Esophagus (tissue), 2 donors: ENCODE data around the gene TMEM120B. TPM values are rescaled to one million over a fixed set of nuclear protein-coding genes. Genes with fewer than 3 reads are reported as not detected.

Experiments
- H3K27ac ChIP-seq, 2 donors: one replicate each; pipeline ENCODE4 v1.5.1; 2013; ENCODE audit warnings: low read depth in 2 of 2, mild to moderate bottlenecking in 2 of 2, inconsistent platforms in 1 of 2, low read length in 1 of 2, moderate library complexity in 1 of 2
- H3K27me3 ChIP-seq, 2 donors: one replicate each; pipeline ENCODE4 v1.6.1; 2013; ENCODE audit warnings: low read length in 2 of 2, control low read depth in 1 of 2, mild to moderate bottlenecking in 1 of 2; ENCODE audit not compliant: insufficient read depth in 2 of 2, control insufficient read depth in 1 of 2
- H3K36me3 ChIP-seq, 2 donors: one replicate each; pipeline ENCODE4 v1.6.1; 2013; ENCODE audit warnings: low read length in 1 of 2; ENCODE audit not compliant: control insufficient read depth in 2 of 2, insufficient read depth in 2 of 2
- H3K4me1 ChIP-seq, 2 donors: one replicate each; pipeline ENCODE4 v1.6.1; 2013; ENCODE audit warnings: low read length in 1 of 2; ENCODE audit not compliant: control insufficient read depth in 2 of 2, insufficient read depth in 2 of 2
- H3K4me3 ChIP-seq, 2 donors: one replicate each; pipeline ENCODE4 v1.5.1; 2013; ENCODE audit warnings: low read length in 2 of 2, mild to moderate bottlenecking in 2 of 2, low read depth in 1 of 2, moderate library complexity in 1 of 2
- H3K9me3 ChIP-seq, 2 donors: one replicate each; pipeline ENCODE4 v1.6.1; 2013; ENCODE audit warnings: mild to moderate bottlenecking in 2 of 2, low read depth in 1 of 2, low read length in 1 of 2, moderate library complexity in 1 of 2; ENCODE audit not compliant: control insufficient read depth in 2 of 2, insufficient read depth in 1 of 2
- WGBS, 2 donors: extraction: QIAGEN DNeasy Blood & Tissue Kit; methylation state at CpG; one replicate each; pipeline ENCODE4 v1.1.7; 2013; 5-methylcytosine and 5-hydroxymethylcytosine counted together
- polyA plus RNA-seq, 2 donors: library from polyadenylated mRNA; stranded (reverse); fragments of 200-250 nt; gene quantifications; one replicate each; pipeline ENCODE4 v1.2.3, GENCODE V29; 2013
- donor health status: healthy with polysubstance abuse.
- donor health status: Bipolar disorder and iron deficiency.

Gene TMEM120B
- polyA plus RNA-seq, 2 donors, result 1.9 to 5.1 TPM

DNA sequence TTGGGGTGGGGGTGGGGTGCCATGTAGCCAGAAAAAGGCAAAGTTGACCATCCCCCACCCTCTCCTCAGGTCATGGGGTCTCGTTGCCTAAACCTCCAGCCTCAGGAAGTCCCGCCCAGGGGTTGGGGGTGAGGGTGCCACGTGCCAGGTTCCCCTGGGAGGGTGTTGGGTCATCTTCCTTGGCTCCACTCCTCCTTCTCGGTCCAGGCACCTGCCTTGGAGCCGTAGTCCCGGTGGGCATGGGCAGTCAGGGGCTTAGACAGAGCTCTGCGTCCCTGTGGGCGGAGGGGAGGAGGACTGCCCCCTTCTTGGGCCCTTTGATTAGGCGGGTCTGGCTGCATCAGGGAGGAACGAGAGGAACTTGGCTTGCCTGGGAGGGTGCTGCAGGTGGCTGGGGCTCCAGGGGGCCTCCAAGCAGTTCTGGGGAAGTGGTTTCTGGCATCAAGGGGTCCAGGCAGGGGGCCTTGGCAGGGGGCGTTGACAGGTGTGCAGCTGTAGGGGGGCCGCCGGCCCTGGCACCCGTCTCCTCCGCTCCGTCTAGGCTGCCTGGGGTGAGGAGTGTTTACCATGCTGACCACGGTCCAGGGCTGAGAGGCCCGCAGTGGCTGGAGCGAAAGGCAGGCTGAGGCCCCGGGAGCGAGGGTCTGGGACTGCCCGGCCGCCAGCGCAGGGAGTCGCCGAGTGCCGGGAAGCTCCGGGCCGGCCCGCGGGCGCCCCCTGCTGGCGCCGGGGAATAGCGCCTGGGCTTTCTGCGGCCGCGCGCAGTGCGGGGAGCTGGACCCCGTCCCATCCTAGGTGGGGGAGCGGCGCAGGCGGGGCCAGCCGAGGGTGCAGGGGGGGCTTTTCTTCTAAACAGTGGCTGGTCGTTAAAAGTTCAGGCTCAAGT is 99.1 kb downstream of the TMEM120B start:
- H3K9me3 ChIP-seq, result no peaks in the 10 kb centered on the region
- H3K36me3 ChIP-seq, result peaks cover 6 to 42% of the 10 kb centered on the region in 2 donors
- peak overlapping the region; percentile 60 to 90 for H3K27ac ChIP-seq
- no peaks in the 10 kb centered on the region for H3K27me3 ChIP-seq
- peaks cover under 1 to 17% of the 10 kb centered on the region in 2 donors for H3K4me1 ChIP-seq
- WGBS, 2 donors, result 6% methylated on average over 45 to 46 of the region's 46 CpGs
- peak overlapping the region; percentile 56 to 72 for H3K4me3 ChIP-seq

DNA sequence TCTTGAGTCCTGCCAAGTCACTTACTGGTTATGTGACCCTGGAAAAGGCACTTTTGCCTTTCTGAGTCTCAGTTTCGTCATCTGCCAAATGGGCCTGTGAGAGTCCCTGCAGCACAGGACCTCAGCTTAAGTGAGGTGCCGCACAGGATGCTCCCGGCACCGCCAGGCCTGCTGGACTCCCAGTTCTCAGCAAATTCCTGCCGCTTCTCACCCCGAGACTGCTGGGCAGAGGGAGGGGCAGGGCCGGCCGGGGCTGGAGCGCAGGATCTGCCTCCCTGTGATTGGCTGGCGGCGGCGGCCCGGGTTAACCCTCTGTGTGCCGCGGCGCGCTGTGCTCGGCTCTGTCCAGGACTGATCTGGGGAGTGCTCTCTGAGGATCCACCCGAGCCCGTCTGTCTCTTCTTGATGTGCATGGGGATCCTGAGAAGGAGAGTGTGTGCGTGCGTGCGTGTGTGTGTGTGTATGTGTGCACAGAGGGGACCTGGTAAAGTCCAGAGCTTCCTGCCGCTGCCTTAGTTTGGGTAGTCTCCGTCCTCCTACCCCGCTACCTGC is 99.8 kb downstream of the TMEM120B start:
- Histone ChIP-seq H3K27ac (peak overlapping the region; percentile 60 to 90), H3K4me1 (peaks cover 0 to 17% of the 10 kb centered on the region in 2 donors), H3K36me3 (peaks cover 14 to 49% of the 10 kb centered on the region in 2 donors), H3K27me3 (no peaks in the 10 kb centered on the region), H3K9me3 (no peaks in the 10 kb centered on the region), H3K4me3 (peak overlapping the region; percentile 56 to 72)
- 11 to 12% methylated on average over 26 of the region's 26 CpGs for WGBS, 2 donors

DNA sequence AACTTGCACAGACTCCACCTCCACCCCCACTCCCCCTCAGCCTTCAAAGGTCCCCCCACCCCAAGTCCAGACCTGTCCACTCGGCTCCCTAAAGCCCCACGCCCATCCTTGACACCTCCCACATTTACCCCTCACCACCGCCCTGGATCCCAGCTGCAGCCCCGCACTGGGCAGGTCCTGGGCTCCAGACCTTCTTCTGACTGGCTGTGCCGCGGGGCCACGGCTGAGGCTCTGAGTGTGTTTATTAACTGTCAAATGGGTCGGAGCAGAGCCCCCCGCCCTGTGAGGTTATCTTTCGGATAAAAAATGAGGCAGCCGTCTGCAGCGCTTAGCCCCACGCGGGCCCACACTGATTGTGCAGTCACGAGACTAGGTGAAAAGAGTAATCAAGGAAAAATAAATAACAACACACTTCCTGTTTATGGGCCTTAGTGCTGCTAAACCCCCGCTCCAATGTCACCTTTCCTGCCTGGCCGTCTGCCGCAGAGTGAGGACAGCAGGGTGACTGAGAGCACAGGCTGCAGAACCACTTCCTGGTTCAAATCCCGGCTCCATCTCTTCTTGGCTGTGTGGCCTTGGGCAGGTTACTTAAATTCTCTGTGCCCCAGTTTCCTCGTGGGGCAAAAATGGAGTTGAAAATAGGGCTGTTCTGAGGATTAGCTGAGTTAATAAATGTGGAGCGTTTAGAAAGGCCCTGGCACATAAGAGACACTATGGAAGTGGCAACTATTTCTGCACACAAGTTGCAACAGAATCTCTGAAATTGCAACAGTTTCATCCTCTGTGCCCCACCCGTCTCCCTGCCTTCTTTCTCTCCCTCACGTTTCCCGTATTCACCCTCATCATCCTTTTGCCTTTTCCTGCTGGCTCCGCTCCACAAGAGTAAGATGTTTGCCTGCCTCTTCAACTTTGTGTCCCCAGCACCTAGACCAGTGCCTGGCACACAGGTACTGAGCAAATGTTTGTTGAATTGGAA is 100.7 kb downstream of the TMEM120B start:
- peak overlapping the region in 1 of 2 donors; percentile 90 for H3K27ac ChIP-seq

DNA sequence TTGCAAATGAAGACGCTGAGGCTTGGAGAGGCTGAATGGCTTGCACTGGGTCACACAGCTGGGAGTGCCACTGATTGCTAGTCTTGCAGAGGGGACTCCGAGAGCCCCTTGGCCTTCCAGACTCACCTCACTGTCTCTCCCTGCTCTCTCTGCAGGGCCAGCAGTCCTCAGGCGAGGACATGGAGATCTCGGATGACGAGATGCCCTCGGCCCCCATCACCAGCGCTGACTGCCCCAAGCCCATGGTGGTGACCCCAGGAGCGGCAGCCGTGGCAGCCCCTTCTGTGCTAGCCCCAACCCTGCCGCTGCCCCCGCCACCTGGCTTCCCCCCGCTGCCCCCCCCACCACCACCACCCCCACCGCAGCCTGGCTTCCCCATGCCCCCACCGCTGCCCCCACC is 101.4 kb downstream of the TMEM120B start:
- Histone ChIP-seq H3K36me3 (peaks cover 19 to 49% of the 10 kb centered on the region in 2 donors), H3K4me3 (no peak overlapping the region), H3K9me3 (no peaks in the 10 kb centered on the region), H3K27ac (peak overlapping the region in 1 of 2 donors; percentile 1), H3K27me3 (no peaks in the 10 kb centered on the region), H3K4me1 (peaks cover 0 to 17% of the 10 kb centered on the region in 2 donors)
- WGBS, 2 donors, result 86 to 89% methylated on average over 13 of the region's 14 CpGs

More for the DNA sequence above, 100.7 kb downstream of the TMEM120B start:
- H3K27me3 ChIP-seq, result no peaks in the 10 kb centered on the region
- H3K4me1 ChIP-seq, result peaks cover 0 to 17% of the 10 kb centered on the region in 2 donors
- no peaks in the 10 kb centered on the region for H3K9me3 ChIP-seq
- peaks cover 19 to 52% of the 10 kb centered on the region in 2 donors for H3K36me3 ChIP-seq
- WGBS, 2 donors, result 34 to 40% methylated on average over 25 of the region's 25 CpGs
- H3K4me3 ChIP-seq, result peak overlapping the region; percentile 56 to 72

DNA sequence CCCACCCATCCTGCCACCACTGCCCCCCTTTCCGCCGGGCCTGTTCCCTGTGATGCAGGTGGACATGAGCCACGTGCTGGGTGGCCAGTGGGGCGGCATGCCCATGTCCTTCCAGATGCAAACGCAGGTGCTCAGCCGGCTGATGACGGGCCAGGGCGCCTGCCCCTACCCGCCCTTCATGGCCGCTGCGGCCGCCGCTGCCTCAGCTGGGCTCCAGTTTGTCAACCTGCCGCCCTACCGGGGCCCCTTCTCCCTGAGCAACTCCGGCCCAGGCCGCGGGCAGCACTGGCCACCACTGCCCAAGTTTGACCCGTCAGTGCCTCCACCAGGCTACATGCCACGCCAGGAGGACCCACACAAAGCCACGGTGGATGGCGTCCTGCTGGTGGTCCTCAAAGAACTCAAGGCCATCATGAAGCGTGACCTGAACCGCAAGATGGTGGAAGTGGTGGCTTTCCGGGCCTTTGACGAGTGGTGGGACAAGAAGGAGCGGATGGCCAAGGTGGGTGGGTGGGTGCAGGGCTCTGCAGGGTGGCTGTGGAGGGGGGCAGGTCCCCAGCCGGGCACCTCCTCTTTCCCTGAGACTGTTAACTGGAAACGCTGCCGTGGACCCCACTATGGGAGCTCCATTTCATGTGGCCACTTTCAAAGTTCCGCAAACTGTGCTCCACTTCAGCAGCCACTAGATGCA is 102.0 kb downstream of the TMEM120B start:
- WGBS, 2 donors, result 93% methylated on average over 28 to 31 of the region's 31 CpGs

DNA sequence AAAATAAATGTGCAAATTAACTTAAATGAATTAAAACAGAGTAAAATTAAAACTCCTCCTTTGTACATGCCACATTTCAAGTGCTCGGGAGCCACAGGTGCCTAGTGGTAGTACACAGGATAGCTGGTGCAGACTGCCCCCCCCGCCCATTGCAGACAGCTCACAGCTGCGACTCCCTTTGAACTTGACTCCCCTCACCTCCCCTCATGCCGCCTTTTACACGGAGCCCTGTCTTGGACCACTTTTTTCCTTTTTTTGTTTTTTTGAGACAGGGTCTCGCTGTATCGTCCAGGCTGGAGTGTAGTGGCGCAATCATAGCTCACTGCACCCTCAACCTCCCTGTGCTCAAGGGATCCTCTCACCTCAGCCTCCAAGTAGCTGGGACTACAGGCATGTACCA is 102.7 kb downstream of the TMEM120B start:
- Histone ChIP-seq H3K27ac (no peak overlapping the region), H3K9me3 (peaks cover 0 to 2% of the 10 kb centered on the region in 2 donors), H3K27me3 (no peaks in the 10 kb centered on the region), H3K36me3 (peaks cover 30 to 52% of the 10 kb centered on the region in 2 donors), H3K4me3 (no peak overlapping the region), H3K4me1 (peaks cover 0 to 17% of the 10 kb centered on the region in 2 donors)
- WGBS, 2 donors, result 90 to 92% methylated on average over 8 of the region's 8 CpGs

More for the DNA sequence above, 102.0 kb downstream of the TMEM120B start:
- H3K4me3 ChIP-seq, result no peak overlapping the region
- no peaks in the 10 kb centered on the region for H3K27me3 ChIP-seq
- peaks cover 0 to 2% of the 10 kb centered on the region in 2 donors for H3K9me3 ChIP-seq
- H3K36me3 ChIP-seq, result peaks cover 23 to 51% of the 10 kb centered on the region in 2 donors
- H3K27ac ChIP-seq, result no peak overlapping the region
- H3K4me1 ChIP-seq, result peaks cover 0 to 17% of the 10 kb centered on the region in 2 donors

DNA sequence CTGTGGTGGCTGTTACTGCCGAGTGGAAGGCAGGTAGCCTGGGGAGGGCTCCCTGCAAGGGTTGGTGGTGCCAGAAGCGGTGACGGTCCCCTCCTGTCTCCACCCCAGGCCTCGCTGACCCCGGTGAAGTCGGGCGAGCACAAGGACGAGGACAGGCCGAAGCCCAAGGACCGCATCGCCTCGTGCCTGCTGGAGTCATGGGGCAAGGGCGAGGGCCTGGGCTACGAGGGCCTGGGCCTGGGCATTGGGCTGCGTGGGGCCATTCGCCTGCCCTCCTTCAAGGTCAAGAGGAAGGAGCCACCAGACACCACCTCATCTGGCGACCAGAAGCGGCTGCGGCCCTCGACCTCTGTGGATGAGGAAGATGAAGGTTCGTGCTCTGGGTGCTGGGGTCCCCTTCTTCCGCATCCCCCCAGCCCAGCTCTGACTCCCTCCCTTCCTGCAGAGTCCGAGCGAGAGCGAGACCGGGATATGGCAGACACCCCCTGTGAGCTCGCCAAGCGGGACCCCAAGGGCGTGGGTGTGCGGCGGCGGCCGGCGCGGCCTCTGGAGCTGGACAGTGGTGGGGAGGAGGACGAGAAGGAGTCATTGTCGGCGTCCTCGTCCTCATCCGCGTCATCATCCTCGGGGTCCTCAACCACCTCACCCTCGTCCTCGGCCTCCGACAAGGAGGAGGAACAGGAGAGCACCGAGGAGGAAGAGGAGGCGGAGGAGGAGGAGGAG is 104.5 kb downstream of the TMEM120B start:
- WGBS, 2 donors, result 96% methylated on average over 44 to 47 of the region's 47 CpGs
- Histone ChIP-seq H3K36me3 (peaks cover 30 to 44% of the 10 kb centered on the region in 2 donors), H3K9me3 (peaks cover 0 to 2% of the 10 kb centered on the region in 2 donors), H3K27ac (no peak overlapping the region), H3K4me1 (peaks cover 0 to 7% of the 10 kb centered on the region in 2 donors), H3K27me3 (no peaks in the 10 kb centered on the region), H3K4me3 (no peak overlapping the region)

DNA sequence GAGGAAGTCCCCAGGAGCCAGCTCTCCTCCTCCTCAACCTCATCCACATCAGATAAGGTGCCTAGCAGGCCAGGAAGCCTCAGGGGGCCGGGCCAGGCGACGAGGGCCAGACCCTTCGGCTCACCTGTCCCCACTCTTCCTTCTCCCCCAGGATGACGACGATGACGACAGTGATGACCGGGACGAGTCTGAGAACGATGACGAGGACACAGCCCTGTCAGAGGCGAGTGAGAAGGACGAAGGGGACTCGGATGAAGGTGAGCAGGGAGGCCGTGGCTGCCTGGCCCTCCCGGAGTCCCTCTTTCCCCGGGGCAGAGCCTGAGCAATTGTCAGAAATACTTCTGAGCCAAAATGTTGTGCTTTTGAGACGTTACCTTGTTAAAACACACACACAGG is 105.1 kb downstream of the TMEM120B start:
- Histone ChIP-seq H3K27me3 (no peaks in the 10 kb centered on the region), H3K27ac (no peak overlapping the region), H3K36me3 (peaks cover 33 to 50% of the 10 kb centered on the region in 2 donors), H3K4me3 (no peak overlapping the region), H3K9me3 (peaks cover 0 to 2% of the 10 kb centered on the region in 2 donors), H3K4me1 (peaks cover 0 to 4% of the 10 kb centered on the region in 2 donors)
- WGBS, 2 donors, result 94 to 95% methylated on average over 17 to 18 of the region's 18 CpGs
